CD4-positive, alpha-beta T cell treated with Interleukin-1 beta for 1 hour (primary cell): ENCODE data around the gene FGD2.

Source experiments
- DNase-seq, 2 donors: peaks; one replicate each; pipeline ENCODE4 v3.0.0-alpha.2; 2020 to 2022

Gene FGD2

DNA sequence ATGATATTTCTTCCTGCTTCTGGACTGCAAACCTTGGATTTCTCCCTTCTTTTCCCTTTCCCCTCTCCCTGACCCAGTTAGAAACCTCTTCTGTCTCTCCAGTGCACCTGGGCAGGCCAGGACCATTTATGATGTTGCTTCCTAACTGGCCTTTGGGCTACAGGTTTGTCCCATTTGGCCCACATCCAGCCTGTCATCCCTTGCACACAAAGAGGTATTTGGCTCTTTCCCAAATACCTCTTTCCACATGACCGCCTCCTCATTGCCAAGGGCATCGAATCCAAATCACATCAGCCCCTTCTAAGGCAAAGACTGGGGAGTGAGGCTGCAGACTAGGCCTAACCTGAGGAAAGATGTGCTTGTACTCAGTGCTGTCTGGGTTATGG lies 13.6 kb downstream of the FGD2 start:
- DNase-seq = no peak

DNA sequence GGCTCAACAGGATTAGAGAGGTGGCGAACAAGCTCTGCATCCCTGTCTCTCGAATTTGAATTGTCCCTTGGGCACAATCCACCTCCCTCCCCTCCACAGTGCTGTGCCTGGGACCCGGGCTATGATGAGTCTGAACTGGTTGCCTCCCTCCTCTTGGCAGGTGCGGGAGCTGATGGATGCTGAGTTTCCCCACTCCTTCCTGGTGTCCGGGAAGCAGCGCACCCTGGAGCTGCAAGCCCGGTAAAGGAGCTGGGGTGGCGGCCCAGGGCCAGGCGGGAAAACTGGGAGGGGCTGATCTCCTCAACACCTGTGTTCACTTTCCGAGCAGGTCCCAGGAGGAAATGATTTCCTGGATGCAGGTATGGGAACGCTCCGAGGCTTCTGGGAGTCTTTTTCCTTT lies 14.9 kb downstream of the FGD2 start:
- no peak for DNase-seq

- DNase-seq = no peak
Observed at GRCh38 chr6:37020812-37021211, 15.4 kb downstream of the FGD2 start.

DNA sequence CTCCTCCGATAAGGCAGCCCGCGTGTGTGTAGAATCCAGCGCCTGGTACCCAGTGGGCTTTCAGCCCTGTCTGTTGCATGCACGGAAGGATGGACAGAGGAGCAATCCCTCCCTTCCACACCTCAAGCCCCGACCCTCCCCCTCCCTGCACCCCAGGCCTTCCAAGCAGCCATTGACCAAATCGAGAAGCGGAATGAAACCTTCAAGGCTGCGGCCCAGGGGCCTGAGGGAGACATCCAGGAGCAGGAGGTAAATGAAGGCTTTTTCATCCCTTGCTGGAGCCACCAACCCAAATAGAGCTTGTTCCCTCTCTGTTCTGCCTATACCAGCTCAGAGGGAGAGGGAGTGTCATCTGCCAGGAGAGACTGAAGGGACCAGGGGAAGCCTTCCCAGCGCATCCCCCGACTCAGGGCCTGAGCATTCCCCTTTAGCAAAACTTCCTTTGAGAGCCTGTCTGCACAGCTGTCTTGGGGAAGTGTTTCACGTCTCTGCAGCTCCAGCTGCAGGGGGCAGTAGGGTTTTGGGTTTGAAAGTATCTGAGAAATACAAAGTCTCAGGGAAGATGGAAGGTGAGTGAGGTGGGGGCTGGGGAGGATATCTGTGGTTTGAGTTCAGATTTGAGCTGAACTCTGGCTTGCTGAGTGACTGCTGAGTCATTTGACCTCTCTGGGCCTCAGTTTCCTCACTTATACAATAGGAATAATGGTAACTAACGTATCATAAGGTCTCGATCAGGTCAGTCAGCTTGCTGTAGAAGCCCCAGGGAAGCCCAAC lies 16.1 kb downstream of the FGD2 start:
- DNase-seq = peak; percentile 72 to 82

DNA sequence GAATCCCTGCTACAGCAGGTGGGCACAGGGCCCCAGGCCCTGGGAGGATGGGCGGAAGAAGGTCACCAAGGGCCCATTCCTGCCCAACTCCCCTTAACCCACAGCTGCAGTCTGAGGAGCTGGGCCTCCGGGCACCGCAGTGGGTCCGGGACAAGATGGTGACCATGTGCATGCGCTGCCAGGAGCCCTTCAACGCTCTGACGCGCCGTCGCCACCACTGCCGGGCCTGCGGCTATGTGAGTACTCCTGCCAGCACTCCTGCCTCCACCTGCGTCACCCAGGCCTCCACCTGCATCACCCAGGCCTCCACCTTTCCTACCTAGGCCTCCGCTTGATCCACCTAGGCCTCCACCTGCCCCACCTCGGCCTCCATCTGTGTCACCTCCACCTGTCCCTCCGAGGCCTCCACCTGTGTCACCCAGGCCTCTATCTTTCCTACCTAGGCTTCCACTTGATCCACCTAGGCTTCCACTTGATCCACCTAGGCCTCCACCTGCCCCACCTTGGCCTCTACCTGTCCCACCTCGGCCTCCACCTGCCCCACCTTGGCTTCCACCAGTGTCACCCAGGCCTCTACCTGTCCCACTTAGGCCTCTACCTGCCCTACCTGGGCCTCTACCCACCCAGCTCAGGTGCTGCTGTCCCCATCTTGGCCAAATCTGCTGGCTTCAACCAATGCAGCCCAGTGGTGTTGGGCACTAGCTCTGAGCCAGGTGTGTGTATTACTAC lies 16.8 kb downstream of the FGD2 start:
- no peak for DNase-seq

- DNase-seq = no peak
Observed at GRCh38 chr6:37024656-37025337, 19.3 kb downstream of the FGD2 start.

GRCh38 chr6:37025621-37026466 lies 20.4 kb downstream of the FGD2 start:
- DNase-seq = no peak

DNA sequence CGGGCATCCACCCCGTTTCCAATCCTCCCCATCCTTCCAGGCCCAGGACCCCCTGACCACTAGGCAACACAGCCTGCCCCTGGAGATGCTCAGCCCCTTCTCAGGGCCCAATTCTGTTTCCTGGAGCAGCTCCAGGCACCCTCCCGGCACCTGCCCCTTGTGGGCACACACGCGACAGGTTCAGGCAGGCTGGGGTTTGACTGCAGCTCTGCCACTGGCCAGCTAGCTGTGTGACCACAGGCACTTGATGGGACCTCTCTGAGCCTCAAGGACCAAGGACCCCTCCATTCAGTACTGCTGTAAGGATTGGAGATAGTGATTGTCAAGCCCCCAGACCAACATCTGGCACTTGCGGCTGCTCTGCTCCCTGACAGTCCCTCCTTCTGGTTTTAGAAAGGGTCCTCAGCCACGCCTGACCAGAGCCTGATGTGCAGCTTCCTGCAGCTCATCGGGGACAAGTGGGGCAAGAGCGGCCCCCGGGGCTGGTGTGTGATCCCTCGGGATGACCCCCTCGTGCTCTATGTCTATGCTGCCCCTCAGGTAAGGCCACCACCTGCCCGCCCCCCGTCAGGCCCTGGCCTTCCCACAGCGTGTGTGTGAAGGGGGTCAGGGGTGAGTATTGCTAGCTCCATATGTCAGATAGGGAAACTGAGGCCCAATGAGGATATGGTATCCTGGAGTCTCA lies 21.7 kb downstream of the FGD2 start:
- DNase-seq = no peak

- no peak for DNase-seq
Observed at GRCh38 chr6:37027811-37028469, 22.5 kb downstream of the FGD2 start.

- DNase-seq = peak; percentile 55 to 84
Observed at GRCh38 chr6:37029249-37029971, 24.0 kb downstream of the FGD2 start.

- DNase-seq = no peak
Observed at GRCh38 chr6:37030599-37030998, 25.1 kb downstream of the FGD2 start.

DNA sequence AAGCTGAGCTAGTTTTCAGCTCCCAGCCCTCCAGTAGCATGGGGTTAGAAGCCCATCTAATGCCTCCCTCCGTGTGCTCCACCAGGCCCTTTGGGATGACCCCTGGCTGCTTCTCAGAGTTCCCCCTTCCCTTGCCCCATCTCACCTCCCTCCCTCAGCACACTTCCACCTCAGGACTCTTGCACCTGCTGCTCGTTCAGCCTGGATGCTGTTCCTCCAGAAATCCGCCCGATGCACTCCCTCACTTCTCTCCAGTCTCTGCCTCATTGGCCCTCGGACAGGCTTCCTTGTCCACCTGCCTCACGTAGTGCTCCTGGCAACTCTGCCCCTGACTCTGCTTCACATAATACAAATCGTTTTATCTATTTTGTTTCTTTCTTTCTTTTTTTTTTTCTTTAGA lies 26.8 kb downstream of the FGD2 start:
- DNase-seq = no peak

DNA sequence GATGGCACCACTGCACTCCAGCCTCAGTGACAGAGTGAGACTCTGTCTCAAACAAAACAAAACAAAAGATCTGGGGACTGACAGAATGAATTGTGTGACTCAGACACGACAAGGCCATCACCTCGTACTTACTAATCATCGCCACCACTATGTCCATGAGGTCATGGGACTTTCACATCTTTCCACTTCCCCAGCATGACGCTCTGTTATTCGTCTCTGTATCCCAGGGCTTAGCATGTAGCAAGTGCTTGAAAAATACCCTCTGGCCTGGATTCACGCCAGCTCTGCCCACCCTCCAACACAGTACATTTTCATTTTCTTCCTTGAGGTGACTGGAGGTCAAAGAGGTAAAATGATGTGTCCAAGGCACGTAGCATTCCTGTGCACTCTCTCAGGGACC lies 27.8 kb downstream of the FGD2 start:
- peak in 1 of 2 donors; percentile 39 for DNase-seq

- DNase-seq = no peak
Observed at GRCh38 chr6:37033819-37034795, 28.7 kb downstream of the FGD2 start.

GRCh38 chr6:37036146-37036545 lies 30.7 kb downstream of the FGD2 start:
- DNase-seq = no peak

GRCh38 chr6:37038292-37039198 lies 33.1 kb downstream of the FGD2 start:
- no peak for DNase-seq

- no peak for DNase-seq
Observed at GRCh38 chr6:37039958-37040357, 34.5 kb downstream of the FGD2 start.

GRCh38 chr6:37041521-37041920 lies 36.1 kb downstream of the FGD2 start:
- DNase-seq = no peak

DNA sequence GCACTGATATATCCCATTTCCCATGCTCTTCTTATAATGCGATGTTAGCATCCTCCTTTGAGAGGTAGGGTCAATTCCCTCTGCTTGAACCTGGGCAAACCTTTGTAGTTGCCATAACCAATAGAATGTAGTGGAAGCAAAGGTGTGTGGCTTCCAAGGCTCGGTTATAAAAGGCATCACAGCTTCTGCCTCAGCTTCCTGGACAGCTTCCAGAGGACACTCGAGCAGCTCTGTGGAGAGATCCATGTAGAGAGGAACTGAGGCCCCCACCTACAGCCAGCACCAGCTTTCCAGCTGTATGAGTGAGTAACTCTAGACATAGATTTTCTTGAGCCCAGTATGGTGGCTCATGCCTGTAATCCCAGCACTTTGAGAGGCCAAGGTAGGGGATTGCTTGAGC lies 36.7 kb downstream of the FGD2 start:
- no peak for DNase-seq
